Ureter (tissue), 1 donor: ENCODE data around the gene CYBC1. TPM values are rescaled to one million over a fixed set of nuclear protein-coding genes. Genes with fewer than 3 reads are reported as not detected.
A peak's percentile ranks its signal among the peaks of the same experiment; 100 is the strongest.

Experiments used
- DNase-seq: peaks from one replicate; pipeline ENCODE4 v3.0.0-alpha.2; 2020; ENCODE audit warnings: low spot score
- total RNA-seq: library from RNA; stranded (reverse); gene quantifications from one replicate; pipeline ENCODE4 v1.2.4, GENCODE V29; 2023
- donor health status: DM: yes; HTN: yes; CAD: no.

Gene CYBC1
- total RNA-seq = 98.0 TPM

DNA sequence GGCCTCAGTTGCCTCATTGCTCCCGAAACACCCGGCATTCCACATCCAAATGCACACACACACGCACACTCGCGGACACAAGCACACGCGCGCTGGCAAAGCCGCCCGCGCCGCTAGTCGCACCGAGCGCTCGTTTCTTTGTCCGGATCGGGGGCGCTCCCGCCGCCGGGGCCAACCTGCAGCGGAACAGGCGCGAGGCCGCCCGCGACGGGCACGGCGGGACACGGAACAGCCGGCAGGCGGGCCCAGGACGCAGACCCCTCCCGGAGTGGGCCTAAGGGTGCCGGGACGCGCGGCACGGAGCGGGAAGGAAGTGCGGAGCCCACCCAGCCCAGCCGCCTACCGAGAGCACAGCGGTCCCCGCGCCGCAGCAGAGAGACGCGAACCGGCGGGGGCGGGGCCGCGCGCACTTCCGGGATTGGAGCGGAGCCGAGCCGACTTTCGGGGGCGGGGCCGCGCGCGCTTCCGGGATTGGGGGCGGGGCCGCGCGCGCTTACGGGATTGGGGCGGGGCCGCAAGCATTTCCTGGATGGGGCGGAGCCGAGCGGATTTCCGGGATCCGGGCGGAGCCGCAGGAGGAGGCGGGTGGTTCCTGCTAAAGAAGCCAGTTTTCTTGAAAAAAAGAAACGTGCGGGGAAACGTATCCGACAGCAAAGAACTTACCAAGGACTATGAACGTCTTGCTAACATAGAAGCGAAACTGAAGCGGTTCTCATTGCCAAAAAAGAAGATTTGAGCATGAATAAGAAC lies at the start of gene CYBC1:
TSS of gene CYBC1 (minus strand) at position 396 of the 750 bp plus-strand sequence. CDS start 1,498 bp downstream, outside the sequence.
- DNase-seq = peak; percentile 94

DNA sequence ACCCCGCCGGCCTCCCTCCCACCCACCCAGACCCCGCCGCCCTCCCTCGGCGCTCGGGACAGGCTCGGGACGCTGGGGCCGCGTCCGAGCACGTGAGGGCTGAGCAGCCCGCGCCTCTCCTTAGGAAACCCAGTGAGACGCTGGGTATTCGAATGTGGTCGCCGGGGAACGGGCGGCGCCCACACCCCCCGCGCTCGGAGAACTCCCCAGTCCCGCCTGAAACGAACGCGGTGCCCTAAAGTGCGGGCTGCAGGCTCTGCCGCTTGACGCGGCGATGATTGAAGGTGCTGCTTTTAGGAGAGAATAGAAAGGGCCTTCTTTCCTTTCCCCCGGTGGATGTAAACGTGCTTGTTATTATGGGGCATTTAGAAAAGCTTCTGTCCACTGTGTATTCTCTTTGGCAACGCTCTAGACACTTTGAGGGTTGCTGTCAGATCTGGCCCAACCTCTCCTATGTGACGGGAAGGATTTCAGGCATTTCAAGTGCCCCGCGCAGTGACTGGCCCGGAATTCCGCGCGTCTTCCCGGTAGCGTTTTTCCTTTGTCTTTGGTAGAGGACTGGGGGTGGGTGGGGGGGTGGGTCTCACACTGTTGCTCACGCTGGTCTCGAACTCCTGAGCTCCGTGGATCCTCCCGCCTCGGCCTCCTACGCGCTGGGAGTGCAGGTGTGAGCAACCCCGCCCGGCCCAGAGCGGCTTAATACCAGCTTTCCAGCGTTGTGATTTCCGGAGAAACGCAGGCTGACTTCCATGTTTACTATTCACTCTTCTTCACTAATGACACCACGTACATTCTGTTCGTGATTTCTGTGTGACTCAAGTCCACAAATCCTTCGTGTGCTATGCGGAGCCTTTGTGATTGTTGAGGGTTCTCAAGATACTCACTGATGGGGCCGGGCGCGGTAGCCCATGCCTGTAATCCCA lies 47.2 kb upstream of the CYBC1 start:
- DNase-seq = no peak

- DNase-seq = peak; percentile 97
Observed at GRCh38 chr17:82496529-82497434, 46.2 kb upstream of the CYBC1 start.

DNA sequence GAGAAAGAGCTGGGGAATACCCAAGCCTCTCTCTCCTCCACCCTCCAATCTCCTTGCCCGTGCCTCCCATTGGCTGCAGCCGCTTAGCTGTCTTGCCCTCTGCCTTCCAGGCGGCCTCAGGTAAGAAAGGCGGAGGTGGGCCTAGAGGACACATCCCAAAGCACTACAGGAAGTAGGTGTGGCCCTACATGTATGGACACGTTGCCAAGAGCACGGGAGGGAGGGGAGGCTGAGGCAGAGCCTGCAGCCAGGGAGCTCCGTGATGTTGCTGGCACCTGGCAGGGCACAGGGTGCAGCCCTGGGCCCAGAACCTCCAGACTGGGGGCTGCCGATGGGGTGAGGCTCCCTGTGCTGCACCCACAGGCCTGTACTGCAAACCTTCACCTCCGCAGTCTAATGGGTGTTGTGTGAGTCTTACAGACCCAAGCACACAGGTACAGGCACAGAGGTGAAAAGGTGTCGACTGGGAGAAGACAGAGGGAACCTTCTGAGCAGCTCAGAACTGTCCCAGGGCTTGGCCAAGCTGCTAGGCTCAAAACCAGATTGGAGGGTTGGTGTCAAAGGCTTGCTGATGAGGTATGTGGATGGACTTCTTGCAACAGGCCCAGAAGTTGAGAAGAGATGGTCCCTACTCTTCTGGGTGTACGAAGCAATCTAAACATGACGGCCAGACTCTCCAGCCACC lies 45.4 kb upstream of the CYBC1 start:
- peak; percentile 76 for DNase-seq

GRCh38 chr17:82494236-82495055 lies 43.9 kb upstream of the CYBC1 start:
- DNase-seq = peak; percentile 91

GRCh38 chr17:82493226-82493781 lies 42.8 kb upstream of the CYBC1 start:
- no peak for DNase-seq

GRCh38 chr17:82492643-82493225 lies 42.2 kb upstream of the CYBC1 start:
- no peak for DNase-seq

- DNase-seq = no peak
Observed at GRCh38 chr17:82491533-82491932, 41.0 kb upstream of the CYBC1 start.

GRCh38 chr17:82491196-82491530 lies 40.6 kb upstream of the CYBC1 start:
- no peak for DNase-seq

DNA sequence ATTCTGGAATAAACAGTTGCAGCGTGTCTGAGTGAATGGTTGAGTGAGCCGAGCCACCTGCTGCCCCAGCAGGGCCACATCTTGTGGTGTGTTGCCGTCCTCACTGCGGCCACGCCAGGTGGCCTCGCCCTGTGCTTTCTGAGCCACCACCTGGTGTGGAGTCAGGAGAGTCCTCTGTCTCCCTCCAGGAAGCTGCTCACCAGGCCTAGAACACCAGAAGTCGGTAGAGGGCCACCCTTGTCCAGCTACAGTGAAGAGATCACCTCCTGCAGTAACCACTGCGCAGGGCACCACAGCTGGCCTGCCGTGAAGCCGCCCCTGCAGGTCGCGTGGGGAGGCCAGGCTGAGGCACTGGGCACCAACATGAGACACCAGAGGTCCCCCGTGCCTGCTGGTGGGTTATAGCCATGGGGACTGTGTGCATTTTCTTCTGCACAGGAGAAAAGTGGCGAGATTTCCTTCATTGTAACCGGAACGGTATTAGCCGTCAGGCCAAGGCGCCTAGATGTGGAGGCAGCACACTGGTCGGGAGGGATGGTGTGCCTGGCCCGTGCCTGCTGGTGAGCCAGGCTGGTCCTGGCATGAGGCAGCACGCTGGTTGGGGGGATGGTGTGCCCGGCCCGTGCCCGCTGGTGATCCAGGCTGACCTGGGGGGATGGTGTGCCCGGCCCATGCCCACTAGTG lies 40.1 kb upstream of the CYBC1 start:
- DNase-seq = no peak

DNA sequence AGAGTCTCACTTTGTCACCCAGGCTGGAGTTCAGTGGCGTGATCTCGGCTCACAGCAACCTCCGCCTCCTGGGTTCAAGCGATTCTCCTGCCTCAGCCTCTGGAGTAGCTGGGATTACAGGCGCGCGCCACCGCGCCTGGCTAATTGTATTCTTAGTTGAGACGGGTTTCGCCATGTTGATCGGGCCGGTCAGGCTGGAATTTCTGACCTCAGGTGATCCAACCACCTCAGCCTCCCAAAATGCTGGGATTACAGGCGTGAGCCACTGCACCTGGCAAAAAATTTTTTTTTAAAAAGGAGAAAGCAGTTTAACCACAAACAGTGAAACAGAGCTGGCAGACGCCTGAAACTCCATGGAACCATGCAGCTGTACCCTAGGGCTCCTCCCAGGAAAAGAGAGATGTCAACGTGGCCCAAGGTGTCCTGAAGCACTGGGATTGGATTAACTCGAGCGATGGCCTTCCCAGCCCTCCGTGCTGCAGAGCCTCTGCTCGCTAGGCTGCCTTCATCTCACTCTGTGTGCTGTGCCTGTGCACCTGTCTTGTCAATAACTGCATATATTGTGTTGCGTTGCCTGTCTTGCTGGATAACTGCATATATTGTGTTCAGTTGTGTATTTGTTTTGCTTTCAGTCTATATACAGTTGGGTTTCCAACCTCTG lies 39.4 kb upstream of the CYBC1 start:
- DNase-seq = no peak

- DNase-seq = no peak
Observed at GRCh38 chr17:82489117-82489516, 38.6 kb upstream of the CYBC1 start.

GRCh38 chr17:82487910-82488309 lies 37.4 kb upstream of the CYBC1 start:
- DNase-seq = no peak

GRCh38 chr17:82486231-82487094 lies 35.9 kb upstream of the CYBC1 start:
- DNase-seq = no peak

- no peak for DNase-seq
Observed at GRCh38 chr17:82483836-82484235, 33.3 kb upstream of the CYBC1 start.

- no peak for DNase-seq
Observed at GRCh38 chr17:82483204-82483660, 32.7 kb upstream of the CYBC1 start.

GRCh38 chr17:82480318-82480717 lies 29.8 kb upstream of the CYBC1 start:
- DNase-seq = no peak
